LNCAP (cell line): ENCODE measurements around the gene HSPG2.

Experiments used
- CTCF ChIP-seq: fragments of 450-650 bp; IDR thresholded peaks from 2 replicates; pipeline ENCODE4 v1.5.1; 2017; ENCODE audit warnings: mild to moderate bottlenecking

The HSPG2 gene

GRCh38 chr1:21927533-21928237, 9.4 kb downstream of the HSPG2 start:
- TF ChIP-seq CTCF: no peak

- no peak for TF ChIP-seq CTCF
These were observed 10.1 kb downstream of the HSPG2 start for GRCh38 chr1:21926814-21927532.

GRCh38 chr1:21926065-21926464, 11.0 kb downstream of the HSPG2 start:
- TF ChIP-seq CTCF: no peak

- no peak for TF ChIP-seq CTCF
These were observed 11.7 kb downstream of the HSPG2 start for GRCh38 chr1:21925334-21925940.

GRCh38 chr1:21924503-21925005, 12.6 kb downstream of the HSPG2 start:
- TF ChIP-seq CTCF: no peak

- no peak for TF ChIP-seq CTCF
These were observed 14.8 kb downstream of the HSPG2 start for GRCh38 chr1:21922090-21923013.
